Calu3 (cell line): ENCODE data around the gene ZBTB37. TPM values are rescaled to one million over a fixed set of nuclear protein-coding genes. Genes with fewer than 3 reads are reported as not detected.

Experiments
- BruUV-seq: library from RNA; stranded (reverse); fragments of 400-500 nt; replicated peaks from 2 replicates; lab custom pipeline; 2021; lab: Mats Ljungman, UMichigan
- CTCF ChIA-PET: fragments of 300-600 bp; sonication (Branson Sonifier 250); formaldehyde crosslinking; loops from one replicate; lab custom pipeline; 2022; ENCODE audit warnings: antibody characterized with exemption; lab: Charles Lee
- DNase-seq: peaks from one replicate; pipeline ENCODE4 v3.0.0; 2022
- H3K27ac Mint-ChIP-seq: one replicate; pipeline ENCODE4 v1.8.0; 2022; ENCODE audit warnings: mixed read lengths; ENCODE audit not compliant: unreplicated experiment
- H3K27me3 Mint-ChIP-seq: one replicate; pipeline ENCODE4 v1.8.0; 2022; ENCODE audit warnings: mixed read lengths; ENCODE audit not compliant: unreplicated experiment
- H3K36me3 Mint-ChIP-seq: one replicate; pipeline ENCODE4 v1.8.0; 2022; ENCODE audit warnings: mild to moderate bottlenecking, moderate library complexity, mixed read lengths; ENCODE audit not compliant: insufficient read depth, unreplicated experiment
- H3K4me1 Mint-ChIP-seq: one replicate; pipeline ENCODE4 v1.8.0; 2022; ENCODE audit warnings: mild to moderate bottlenecking, low read depth, mixed read lengths; ENCODE audit not compliant: unreplicated experiment
- H3K4me3 Mint-ChIP-seq: one replicate; pipeline ENCODE4 v1.8.0; 2022; ENCODE audit warnings: mild to moderate bottlenecking, low read depth, moderate library complexity, mixed read lengths; ENCODE audit not compliant: unreplicated experiment
- H3K9me3 Mint-ChIP-seq: one replicate; pipeline ENCODE4 v1.8.0; 2022; ENCODE audit warnings: low read depth, mixed read lengths; ENCODE audit not compliant: unreplicated experiment
- intact Hi-C: fragments of 100-400 bp; cut with micrococcal nuclease; formaldehyde crosslinking; loops from one replicate; pipeline ENCODE4 v1.10.0; 2022; ENCODE audit not compliant: unreplicated experiment
- total RNA-seq: library from RNA; stranded (reverse); gene quantifications from 2 replicates; pipeline ENCODE4 v1.2.3, GENCODE V29; 2022
- TF ChIP-seq, protein P1 (sequence below): fragments of 200-600 bp; IDR thresholded peaks from one replicate; pipeline ENCODE4 v1.8.0; 2022; ENCODE audit warnings: antibody characterized with exemption; ENCODE audit not compliant: unreplicated experiment

Gene ZBTB37
- total RNA-seq, 1 experiment from 2014 or later = 10.9 TPM

DNA sequence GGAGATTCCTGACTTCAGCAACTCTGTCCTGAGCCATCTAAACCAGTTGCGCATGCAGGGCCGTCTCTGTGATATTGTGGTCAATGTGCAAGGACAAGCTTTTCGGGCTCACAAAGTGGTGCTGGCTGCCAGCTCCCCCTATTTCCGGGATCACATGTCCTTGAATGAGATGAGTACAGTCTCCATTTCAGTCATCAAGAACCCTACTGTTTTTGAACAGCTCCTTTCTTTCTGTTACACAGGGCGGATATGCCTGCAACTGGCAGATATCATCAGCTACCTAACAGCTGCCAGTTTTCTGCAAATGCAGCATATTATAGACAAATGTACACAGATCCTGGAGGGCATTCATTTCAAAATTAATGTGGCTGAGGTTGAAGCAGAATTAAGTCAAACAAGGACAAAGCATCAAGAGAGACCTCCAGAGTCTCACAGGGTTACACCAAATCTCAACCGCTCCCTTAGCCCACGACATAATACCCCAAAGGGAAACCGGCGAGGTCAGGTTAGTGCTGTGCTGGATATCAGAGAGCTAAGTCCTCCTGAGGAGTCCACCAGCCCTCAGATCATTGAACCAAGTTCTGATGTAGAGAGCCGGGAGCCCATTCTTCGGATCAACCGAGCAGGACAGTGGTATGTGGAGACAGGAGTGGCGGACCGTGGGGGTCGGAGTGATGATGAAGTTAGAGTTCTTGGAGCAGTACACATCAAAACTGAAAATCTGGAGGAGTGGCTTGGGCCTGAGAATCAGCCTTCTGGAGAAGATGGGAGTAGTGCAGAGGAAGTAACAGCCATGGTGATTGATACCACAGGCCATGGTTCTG lies 2.3 kb downstream of the ZBTB37 start:
- Mint-ChIP-seq H3K27me3 (peaks cover 13% of the 10 kb centered on the region), H3K27ac (no peak overlapping the region), H3K4me1 (peaks cover 8% of the 10 kb centered on the region), H3K9me3 (no peaks in the 10 kb centered on the region), H3K36me3 (peaks cover 37% of the 10 kb centered on the region), H3K4me3 (no peak overlapping the region)
- DNase-seq = no peak
- TF ChIP-seq, protein P1, sequence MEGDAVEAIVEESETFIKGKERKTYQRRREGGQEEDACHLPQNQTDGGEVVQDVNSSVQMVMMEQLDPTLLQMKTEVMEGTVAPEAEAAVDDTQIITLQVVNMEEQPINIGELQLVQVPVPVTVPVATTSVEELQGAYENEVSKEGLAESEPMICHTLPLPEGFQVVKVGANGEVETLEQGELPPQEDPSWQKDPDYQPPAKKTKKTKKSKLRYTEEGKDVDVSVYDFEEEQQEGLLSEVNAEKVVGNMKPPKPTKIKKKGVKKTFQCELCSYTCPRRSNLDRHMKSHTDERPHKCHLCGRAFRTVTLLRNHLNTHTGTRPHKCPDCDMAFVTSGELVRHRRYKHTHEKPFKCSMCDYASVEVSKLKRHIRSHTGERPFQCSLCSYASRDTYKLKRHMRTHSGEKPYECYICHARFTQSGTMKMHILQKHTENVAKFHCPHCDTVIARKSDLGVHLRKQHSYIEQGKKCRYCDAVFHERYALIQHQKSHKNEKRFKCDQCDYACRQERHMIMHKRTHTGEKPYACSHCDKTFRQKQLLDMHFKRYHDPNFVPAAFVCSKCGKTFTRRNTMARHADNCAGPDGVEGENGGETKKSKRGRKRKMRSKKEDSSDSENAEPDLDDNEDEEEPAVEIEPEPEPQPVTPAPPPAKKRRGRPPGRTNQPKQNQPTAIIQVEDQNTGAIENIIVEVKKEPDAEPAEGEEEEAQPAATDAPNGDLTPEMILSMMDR = no peak
- CTCF ChIA-PET = no interaction called here
- intact Hi-C loops = no loop called here
- no TSS peak for BruUV-seq

GRCh38 chr1:173871091-173871490 lies 2.9 kb downstream of the ZBTB37 start:
- Mint-ChIP-seq H3K27me3 (peaks cover 13% of the 10 kb centered on the region), H3K4me3 (no peak overlapping the region), H3K4me1 (peaks cover 7% of the 10 kb centered on the region), H3K36me3 (peaks cover 31% of the 10 kb centered on the region), H3K9me3 (no peaks in the 10 kb centered on the region), H3K27ac (no peak overlapping the region)
- intact Hi-C loops = no loop called here
- no peak for DNase-seq
- no TSS peak for BruUV-seq
- TF ChIP-seq, protein P1 = no peak
- CTCF ChIA-PET = no interaction called here

GRCh38 chr1:173871500-173871899 lies 3.3 kb downstream of the ZBTB37 start:
- TF ChIP-seq, protein P1 = no peak
- no peak for DNase-seq
- Mint-ChIP-seq H3K36me3 (peaks cover 27% of the 10 kb centered on the region), H3K4me1 (peaks cover 7% of the 10 kb centered on the region), H3K9me3 (no peaks in the 10 kb centered on the region), H3K4me3 (no peak overlapping the region), H3K27ac (no peak overlapping the region), H3K27me3 (peaks cover 13% of the 10 kb centered on the region)
- no TSS peak for BruUV-seq
- intact Hi-C loops = no loop called here
- CTCF ChIA-PET = no interaction called here

DNA sequence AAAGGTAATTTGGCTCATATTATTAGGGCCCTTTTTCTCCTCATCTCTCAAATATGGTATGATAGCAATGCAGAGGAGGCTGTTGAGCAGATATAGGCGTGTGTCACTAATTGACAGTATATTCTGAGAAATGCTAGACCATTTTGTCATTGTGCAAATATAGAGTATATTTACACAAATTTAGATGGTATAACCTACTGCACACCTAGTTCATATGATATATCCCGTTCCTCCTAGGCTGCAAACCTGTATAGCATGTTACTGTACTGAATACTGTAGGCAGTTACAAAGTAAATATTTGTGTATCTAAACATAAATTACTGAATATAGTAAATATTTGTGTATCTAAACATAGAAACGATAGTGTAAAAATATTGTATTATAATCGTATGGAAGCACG lies 8.6 kb downstream of the ZBTB37 start:
- intact Hi-C loops = no loop called here
- H3K4me1 Mint-ChIP-seq = no peaks in the 10 kb centered on the region
- no TSS peak for BruUV-seq
- H3K4me3 Mint-ChIP-seq = no peak overlapping the region
- TF ChIP-seq, protein P1 = no peak
- H3K9me3 Mint-ChIP-seq = no peaks in the 10 kb centered on the region
- no peak for DNase-seq
- peaks cover 8% of the 10 kb centered on the region for H3K36me3 Mint-ChIP-seq
- CTCF ChIA-PET = interaction anchor here (0.6 kb wide), 1 partner anchor 501 kb away, joined by 4 read pairs; no protein-coding TSS in a partner anchor
- H3K27ac Mint-ChIP-seq = no peak overlapping the region
- no peaks in the 10 kb centered on the region for H3K27me3 Mint-ChIP-seq
